Right lobe of liver (tissue), 6 donors: Measurements from ENCODE around the gene TC2N. TPM values are rescaled to one million over a fixed set of nuclear protein-coding genes. Genes with fewer than 3 reads are reported as not detected.

ENCODE experiments used
- ATAC-seq, 4 donors: fragments of 200-7000 bp; cut with Tn5 transposase; one replicate each; pipeline ENCODE4 v1.9.1; 2020; ENCODE audit warnings: mild to moderate bottlenecking in 4 of 4, moderate library complexity in 4 of 4
- DNase-seq, 3 donors: peaks; one replicate each; pipeline ENCODE4 v3.0.0-alpha.2; 2020
- H3K27ac ChIP-seq, 3 donors: fragments of 200-600 bp; one replicate each; pipeline ENCODE4 v1.8.0; 2022
- H3K27me3 ChIP-seq, 2 donors: fragments of 200-600 bp; one replicate each; pipeline ENCODE4 v1.8.0; 2022
- H3K36me3 ChIP-seq, 4 donors: fragments of 200-600 bp; sonication (generic) in 1 of 4; one replicate each; pipeline versions ENCODE4 v1.5.1 to v1.8.0; 2017 to 2022; ENCODE audit warnings: control low read depth in 1 of 4
- H3K4me1 ChIP-seq, 4 donors: fragments of 200-600 bp; sonication (generic) in 1 of 4; one replicate each; pipeline versions ENCODE4 v1.5.1 to v1.8.0; 2017 to 2022; ENCODE audit warnings: control low read depth in 1 of 4
- H3K4me3 ChIP-seq, 3 donors: fragments of 200-600 bp; one replicate each; pipeline ENCODE4 v1.8.0; 2022
- H3K9me3 ChIP-seq, 4 donors: fragments of 200-600 bp; sonication (generic) in 1 of 4; one replicate each; pipeline versions ENCODE4 v1.5.1 to v1.8.0; 2017 to 2022; ENCODE audit warnings: control low read depth in 1 of 4
- POLR2A ChIP-seq: fragments of 450-650 bp; IDR thresholded peaks from one replicate; pipeline ENCODE4 v1.6.1; 2017; ENCODE audit warnings: antibody characterized with exemption, mild to moderate bottlenecking
- WGBS: methylation state at CpG from one replicate; pipeline ENCODE4 v1.1.6; 2018; ENCODE audit warnings: low coverage, low lambda C conversion rate; ENCODE audit not compliant: insufficient coverage; ENCODE audit errors: missing lambda C conversion rate; 5-methylcytosine and 5-hydroxymethylcytosine counted together
- intact Hi-C, 2 donors: fragments of 100-400 bp; cut with DNase I; formaldehyde crosslinking; loops; one replicate each; pipeline versions ENCODE4 v1.11.2 to v1.14.1; 2022
- total RNA-seq, 6 experiments: library from RNA; depleted of rRNA in 2 of 6; stranded (reverse); fragments of >200 nt in 2 of 6; fragmentation: NEBNext Ultra II Directional in 3 of 6; extraction: Animal tissue kit (Norgen Biotek cat#: 25700) in 3 of 6; gene quantifications; one replicate each; pipeline versions ENCODE4 v1.1.0 to v1.2.4, GENCODE V29; 2016 to 2023
- TF ChIP-seq, protein P1 (sequence below), 4 donors: fragments of 200-600 bp in 3 of 4; fragments of 450-650 bp in 1 of 4; IDR thresholded peaks; one replicate each; pipeline versions ENCODE4 v1.5.1 to v1.8.0; 2016 to 2022; ENCODE audit warnings: antibody characterized with exemption in 4 of 4, mild to moderate bottlenecking in 2 of 4
- donor health status: DM: no; HTN: yes; CAD: no.
- donor health status: DM: no; HTN: no; CAD: no.
- donor health status: DM: no; HTN: no; CAD: no.
- donor health status: DM: no; HTN: yes; CAD: no.
- donor health status: DM: no; HTN: yes; CAD: no.

TC2N gene
- total RNA-seq, 6 experiments from 2014 or later = 1.0 to 6.5 (median 4.3) TPM

DNA sequence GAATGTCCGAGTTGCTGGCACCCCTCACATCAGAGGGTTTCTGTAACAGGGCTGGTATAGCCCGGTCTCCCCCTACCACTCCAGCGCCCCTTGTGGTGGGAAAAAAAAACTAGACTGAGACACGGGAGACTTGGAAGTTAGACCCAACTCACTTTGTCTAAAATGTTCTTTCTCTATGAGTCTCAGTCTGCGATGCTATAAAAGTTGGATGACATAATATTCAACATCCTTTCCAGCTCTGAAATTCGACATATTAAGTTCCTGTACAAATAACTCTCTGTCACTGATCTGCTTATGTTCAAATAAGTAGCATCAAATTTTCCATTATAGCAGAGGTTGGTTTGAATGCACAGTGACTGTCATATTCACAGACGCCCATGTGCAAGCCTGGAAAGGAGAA, 25.7 kb upstream of the TC2N start:
- TF ChIP-seq, protein P1, sequence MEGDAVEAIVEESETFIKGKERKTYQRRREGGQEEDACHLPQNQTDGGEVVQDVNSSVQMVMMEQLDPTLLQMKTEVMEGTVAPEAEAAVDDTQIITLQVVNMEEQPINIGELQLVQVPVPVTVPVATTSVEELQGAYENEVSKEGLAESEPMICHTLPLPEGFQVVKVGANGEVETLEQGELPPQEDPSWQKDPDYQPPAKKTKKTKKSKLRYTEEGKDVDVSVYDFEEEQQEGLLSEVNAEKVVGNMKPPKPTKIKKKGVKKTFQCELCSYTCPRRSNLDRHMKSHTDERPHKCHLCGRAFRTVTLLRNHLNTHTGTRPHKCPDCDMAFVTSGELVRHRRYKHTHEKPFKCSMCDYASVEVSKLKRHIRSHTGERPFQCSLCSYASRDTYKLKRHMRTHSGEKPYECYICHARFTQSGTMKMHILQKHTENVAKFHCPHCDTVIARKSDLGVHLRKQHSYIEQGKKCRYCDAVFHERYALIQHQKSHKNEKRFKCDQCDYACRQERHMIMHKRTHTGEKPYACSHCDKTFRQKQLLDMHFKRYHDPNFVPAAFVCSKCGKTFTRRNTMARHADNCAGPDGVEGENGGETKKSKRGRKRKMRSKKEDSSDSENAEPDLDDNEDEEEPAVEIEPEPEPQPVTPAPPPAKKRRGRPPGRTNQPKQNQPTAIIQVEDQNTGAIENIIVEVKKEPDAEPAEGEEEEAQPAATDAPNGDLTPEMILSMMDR (IDR thresholded peaks at IDR 0.05) = peak in 3 of 4 donors; percentile 6 to 44 (median 24)
- TF ChIP-seq POLR2A = no peak
- Histone ChIP-seq H3K27me3 (no peaks in the 10 kb centered on the region), H3K4me3 (no peak overlapping the region), H3K9me3 (no peaks in the 10 kb centered on the region), H3K36me3 (no peaks in the 10 kb centered on the region), H3K4me1 (peaks cover 0 to 33% (median 15%) of the 10 kb centered on the region in 4 donors), H3K27ac (no peak overlapping the region)
- DNase-seq (no peak), ATAC-seq (no peak)
- intact Hi-C loops = no loop called here
- WGBS = 42% methylated on average over 7 of the region's 7 CpGs

DNA sequence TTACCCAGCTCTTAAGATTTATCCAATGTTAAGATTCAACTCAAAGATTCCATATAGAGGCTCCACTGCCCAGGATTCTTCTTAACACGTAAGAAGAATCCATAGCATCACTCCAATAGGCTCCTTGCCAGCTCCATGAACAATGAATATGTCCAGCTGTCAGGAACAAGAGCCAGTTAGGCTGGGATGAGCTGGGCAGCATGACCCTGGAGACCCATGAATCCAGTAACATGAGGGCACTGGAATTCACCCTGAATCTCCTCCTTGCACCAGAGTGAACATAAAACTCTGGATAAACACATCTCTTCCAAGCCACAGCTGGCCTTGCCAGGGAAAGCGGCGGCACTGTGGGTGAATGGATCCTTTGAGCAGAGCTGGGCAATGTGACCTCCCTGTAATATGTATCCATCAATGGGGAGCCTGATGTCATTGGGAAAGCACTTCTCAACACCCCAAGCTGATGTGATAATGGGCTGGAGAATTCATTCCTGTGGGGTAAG, 24.4 kb upstream of the TC2N start:
- ATAC-seq (no peak), DNase-seq (no peak)
- WGBS = 97% methylated on average over 3 of the region's 3 CpGs
- no peaks in the 10 kb centered on the region for H3K36me3 ChIP-seq
- intact Hi-C loops = no loop called here
- H3K27me3 ChIP-seq = no peaks in the 10 kb centered on the region
- H3K4me3 ChIP-seq = no peak overlapping the region
- no peak overlapping the region for H3K27ac ChIP-seq
- peaks cover 0 to 21% (median 9%) of the 10 kb centered on the region in 4 donors for H3K4me1 ChIP-seq
- no peak for TF ChIP-seq POLR2A
- TF ChIP-seq, protein P1 (IDR thresholded peaks at IDR 0.05) = no peak
- H3K9me3 ChIP-seq = no peaks in the 10 kb centered on the region

DNA sequence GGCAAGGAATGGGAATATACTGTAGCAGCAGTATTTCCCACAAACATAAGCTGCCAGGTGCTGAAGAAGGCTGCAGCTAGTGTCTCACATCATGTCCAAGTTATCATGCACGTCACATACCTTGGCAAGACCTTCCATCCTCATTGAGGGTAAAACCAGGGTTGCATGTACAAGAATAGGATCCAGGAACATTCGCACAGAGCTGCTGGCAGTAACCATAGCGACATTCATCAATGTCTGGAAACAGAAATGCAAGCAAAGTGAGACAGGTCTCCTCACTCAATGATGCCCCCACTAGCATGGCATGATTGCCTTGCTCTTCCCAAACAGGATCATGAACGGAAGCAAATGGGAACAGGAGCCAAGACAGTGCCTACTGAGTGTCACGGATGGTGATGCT, 23.8 kb upstream of the TC2N start:
- Histone ChIP-seq H3K36me3 (no peaks in the 10 kb centered on the region), H3K27me3 (no peaks in the 10 kb centered on the region), H3K27ac (no peak overlapping the region), H3K4me1 (peaks cover 0 to 19% (median 9%) of the 10 kb centered on the region in 4 donors), H3K9me3 (no peaks in the 10 kb centered on the region), H3K4me3 (no peak overlapping the region)
- WGBS = no CpG with 5 or more reads among the region's 5 CpGs
- no peak for ATAC-seq
- intact Hi-C loops = no loop called here
- TF ChIP-seq, protein P1 (IDR thresholded peaks at IDR 0.05) = no peak
- no peak for TF ChIP-seq POLR2A
- no peak for DNase-seq

DNA sequence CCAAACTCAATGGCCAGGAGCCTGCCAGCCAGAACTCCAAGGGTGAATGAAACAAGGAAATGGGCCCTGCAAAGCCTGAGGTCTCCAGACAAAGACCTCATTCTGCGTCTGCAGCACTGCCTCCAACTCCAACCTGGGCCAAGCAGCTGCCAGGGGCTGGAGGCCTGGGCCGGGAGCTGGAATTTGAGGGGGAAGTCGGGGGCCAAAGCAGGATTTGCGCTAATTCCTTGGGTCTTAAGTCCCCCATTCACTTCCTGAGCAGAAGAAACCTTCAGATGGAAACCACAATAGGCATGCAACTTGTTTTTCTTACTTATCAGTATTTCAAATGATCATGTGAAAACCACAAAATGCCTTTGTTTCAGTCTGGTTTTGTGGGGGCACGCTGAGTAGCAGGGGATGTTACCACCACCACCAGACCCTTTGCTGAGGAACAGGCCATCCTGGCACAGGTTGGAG, 23.0 kb upstream of the TC2N start:
- Histone ChIP-seq H3K9me3 (no peaks in the 10 kb centered on the region), H3K27ac (peak overlapping the region; percentile 53 to 81 (median 56)), H3K4me3 (no peak overlapping the region), H3K27me3 (no peaks in the 10 kb centered on the region), H3K4me1 (peaks cover 0 to 19% (median 9%) of the 10 kb centered on the region in 4 donors), H3K36me3 (no peaks in the 10 kb centered on the region)
- DNase-seq = no peak
- TF ChIP-seq, protein P1 (IDR thresholded peaks at IDR 0.05) = no peak
- no peak for TF ChIP-seq POLR2A
- intact Hi-C loops = no loop called here
- WGBS = 37% methylated on average over 4 of the region's 5 CpGs
- no peak for ATAC-seq
